GM19463 (cell line): ENCODE results near the gene ZNF699.
"Not testable (repeated sequence)": the region's sequence is repeated elsewhere in the genome, so short reads cannot be mapped to it uniquely, and the experiment has no call there.

Experiments used
- ATAC-seq: cut with Tn5 transposase; IDR thresholded peaks from one replicate; pipeline ENCODE4 v1.9.1; 2021; ENCODE audit warnings: mild to moderate bottlenecking, moderate library complexity; ENCODE audit not compliant: unreplicated experiment

The ZNF699 gene

DNA sequence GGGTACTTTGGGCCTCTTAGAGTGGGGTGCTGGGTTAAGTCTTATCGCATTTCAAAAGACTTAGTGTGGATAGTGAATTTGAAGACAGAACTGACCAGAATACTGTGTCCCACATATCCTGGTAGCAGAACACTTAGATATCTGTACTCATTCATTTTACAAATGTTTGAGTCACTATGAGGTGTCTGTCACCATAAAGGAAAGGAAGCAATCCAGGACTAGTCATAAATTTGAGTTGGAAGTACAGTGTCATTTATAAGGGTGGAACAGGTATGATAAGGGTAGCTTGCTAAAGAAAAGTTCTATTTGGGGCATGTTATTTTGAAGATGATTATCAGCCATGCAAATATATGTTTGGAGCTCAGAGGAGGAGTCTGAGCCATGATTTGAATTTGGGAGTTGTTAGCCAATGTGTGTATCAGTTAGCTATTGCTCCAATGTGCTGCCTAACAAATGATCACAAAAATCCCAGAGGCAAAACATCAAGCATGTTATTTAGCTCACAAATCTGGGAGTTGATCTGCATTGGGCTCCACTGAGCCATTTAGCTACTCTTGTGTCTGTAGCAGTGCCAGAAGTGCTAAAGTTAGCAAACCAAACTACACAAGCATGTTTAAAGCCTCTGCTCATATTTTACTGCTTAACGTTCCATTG, 20.3 kb downstream of the ZNF699 start:
- no peak for ATAC-seq

DNA sequence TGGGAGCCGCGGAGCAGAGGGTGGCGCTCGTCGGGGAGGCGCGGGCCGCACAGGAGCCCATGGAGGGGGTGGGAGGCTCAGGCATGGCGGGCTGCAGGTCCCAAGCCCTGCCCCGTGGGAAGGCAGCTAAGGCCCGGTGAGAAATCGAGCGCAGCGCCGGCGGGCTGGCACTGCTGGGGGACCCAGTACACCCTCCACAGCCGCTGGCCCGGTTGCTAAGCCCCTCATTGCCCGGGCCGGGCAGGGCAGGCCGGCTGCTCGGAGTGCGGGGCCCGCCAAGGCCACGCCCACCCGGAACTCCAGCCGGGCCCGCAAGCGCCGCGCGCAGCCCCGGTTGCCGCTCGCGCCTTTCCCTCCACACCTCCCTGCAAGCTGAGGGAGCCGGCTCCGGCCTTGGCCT, 26.2 kb downstream of the ZNF699 start:
- ATAC-seq, result not testable (repeated sequence)

DNA sequence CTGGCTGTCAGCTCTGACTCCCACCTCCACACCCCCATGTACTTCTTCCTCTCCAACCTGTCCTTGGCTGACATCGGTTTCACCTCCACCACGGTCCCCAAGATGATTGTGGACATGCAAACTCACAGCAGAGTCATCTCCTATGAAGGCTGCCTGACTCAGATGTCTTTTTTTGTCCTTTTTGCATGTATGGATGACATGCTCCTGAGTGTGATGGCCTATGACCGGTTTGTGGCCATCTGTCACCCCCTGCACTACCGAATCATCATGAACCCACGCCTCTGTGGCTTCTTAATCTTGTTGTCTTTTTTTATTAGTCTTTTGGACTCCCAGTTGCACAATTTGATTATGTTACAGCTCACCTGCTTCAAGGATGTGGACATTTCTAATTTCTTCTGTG, 58.4 kb downstream of the ZNF699 start:
- ATAC-seq, result no peak

DNA sequence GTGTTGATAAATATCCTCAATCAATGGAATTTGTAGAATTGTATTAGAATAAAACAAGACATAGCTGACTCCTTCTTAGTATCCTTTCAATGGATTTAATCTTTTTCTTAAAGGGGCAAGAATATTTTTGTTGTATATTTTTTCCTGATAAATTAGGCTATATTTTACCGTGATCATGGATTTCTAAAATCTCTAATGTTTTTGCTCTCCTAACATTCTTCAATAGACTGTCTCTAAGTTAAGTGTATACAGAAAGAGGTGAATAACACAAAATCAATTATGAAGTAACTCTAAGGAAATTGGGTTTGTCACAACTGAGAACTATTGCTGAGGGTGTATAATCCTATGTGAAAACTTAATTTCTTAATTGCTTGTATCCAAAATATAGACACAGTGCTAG, 59.0 kb downstream of the ZNF699 start, which contains the start of gene OR7E24:
OR7E24 (plus strand) TSS at position 301 of the 400 bp plus-strand sequence. CDS start 114 bp downstream, outside the sequence.
- no peak for ATAC-seq
